KBM-7 (cell line): Measurements from ENCODE around the gene TNFRSF13B.

ENCODE experiments used
- DNase-seq: peaks from one replicate; pipeline ENCODE4 v3.0.0-alpha.2; 2015
- in situ Hi-C: fragments of 300-500 bp; cut with MboI; formaldehyde crosslinking; loops from 2 replicates; pipeline ENCODE4 v1.14.3; 2020; ENCODE audit warnings: low sequenced_read_pairs, low pct_unique_long_range_greater_than_20kb, mixed read lengths

The TNFRSF13B gene

GRCh38 chr17:16933317-16934132 lies 38.4 kb downstream of the TNFRSF13B start:
- no peak for DNase-seq
- in situ Hi-C loops, result no loop called here

- in situ Hi-C loops, result no loop called here
- DNase-seq, result no peak
These were observed 39.3 kb downstream of the TNFRSF13B start for GRCh38 chr17:16932611-16933010.

- DNase-seq, result no peak
- in situ Hi-C loops, result no loop called here
These were observed 39.8 kb downstream of the TNFRSF13B start for GRCh38 chr17:16932156-16932555.

- DNase-seq, result no peak
- in situ Hi-C loops, result no loop called here
These were observed 40.4 kb downstream of the TNFRSF13B start for GRCh38 chr17:16931318-16932060.

GRCh38 chr17:16930571-16931317 lies 41.2 kb downstream of the TNFRSF13B start:
- in situ Hi-C loops, result no loop called here
- no peak for DNase-seq

GRCh38 chr17:16929757-16930520 lies 42.0 kb downstream of the TNFRSF13B start:
- in situ Hi-C loops, result no loop called here
- DNase-seq, result no peak

- DNase-seq, result no peak
- in situ Hi-C loops, result no loop called here
These were observed 42.8 kb downstream of the TNFRSF13B start for GRCh38 chr17:16929035-16929680.

GRCh38 chr17:16928406-16929034 lies 43.4 kb downstream of the TNFRSF13B start:
- DNase-seq, result no peak
- in situ Hi-C loops, result no loop called here

- in situ Hi-C loops, result no loop called here
These were observed 44.1 kb downstream of the TNFRSF13B start for GRCh38 chr17:16927641-16928321.

GRCh38 chr17:16926571-16927451 lies 45.1 kb downstream of the TNFRSF13B start:
- no peak for DNase-seq
- in situ Hi-C loops, result no loop called here

More at GRCh38 chr17:16927641-16928321, 44.1 kb downstream of the TNFRSF13B start:
- no peak for DNase-seq

GRCh38 chr17:16926061-16926511 lies 45.8 kb downstream of the TNFRSF13B start:
- no peak for DNase-seq
- in situ Hi-C loops, result no loop called here

- in situ Hi-C loops, result no loop called here
- DNase-seq, result no peak
These were observed 46.4 kb downstream of the TNFRSF13B start for GRCh38 chr17:16925461-16926060.

- DNase-seq, result no peak
- in situ Hi-C loops, result loop anchor here (5.0 kb wide), 1 partner anchor 62 kb away; no protein-coding TSS in a partner anchor
These were observed 47.0 kb downstream of the TNFRSF13B start for GRCh38 chr17:16924696-16925440.

GRCh38 chr17:16923904-16924695 lies 47.8 kb downstream of the TNFRSF13B start:
- no peak for DNase-seq
- in situ Hi-C loops, result loop anchor here (5.0 kb wide), 1 partner anchor 63 kb away; no protein-coding TSS in a partner anchor
